ENCODE data around the gene LEMD3.

LEMD3 gene

DNA sequence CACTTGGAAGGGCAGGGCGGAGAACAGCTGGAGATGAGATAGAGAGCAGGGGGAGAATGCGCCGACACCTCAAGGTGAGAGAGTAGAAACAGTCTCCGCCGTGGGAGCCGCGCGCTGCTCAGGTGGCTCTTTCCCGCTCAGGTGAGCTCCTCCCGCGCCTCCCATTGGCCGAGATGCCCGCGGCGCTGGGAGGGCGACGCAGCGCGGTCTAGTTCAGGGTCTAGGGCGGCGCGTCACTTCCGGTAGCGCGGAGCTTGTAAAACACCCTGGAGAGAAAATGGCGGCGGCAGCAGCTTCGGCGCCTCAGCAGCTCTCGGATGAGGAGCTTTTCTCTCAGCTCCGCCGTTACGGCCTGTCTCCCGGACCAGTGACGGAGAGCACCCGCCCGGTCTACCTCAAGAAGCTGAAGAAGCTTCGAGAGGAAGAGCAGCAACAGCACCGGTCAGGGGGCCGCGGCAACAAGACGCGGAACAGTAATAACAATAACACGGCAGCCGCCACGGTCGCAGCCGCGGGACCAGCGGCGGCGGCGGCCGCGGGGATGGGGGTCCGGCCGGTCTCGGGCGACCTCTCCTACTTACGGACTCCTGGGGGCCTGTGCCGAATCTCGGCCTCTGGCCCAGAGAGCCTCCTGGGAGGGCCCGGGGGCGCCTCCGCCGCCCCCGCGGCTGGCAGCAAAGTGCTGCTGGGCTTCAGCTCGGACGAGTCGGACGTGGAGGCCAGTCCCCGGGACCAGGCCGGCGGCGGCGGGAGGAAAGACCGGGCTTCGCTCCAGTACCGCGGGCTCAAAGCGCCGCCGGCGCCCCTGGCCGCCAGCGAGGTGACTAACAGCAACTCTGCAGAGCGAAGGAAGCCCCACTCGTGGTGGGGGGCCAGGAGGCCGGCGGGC, at the start of gene LEMD3:
TSS of gene LEMD3 (plus strand) at position 264 of the 889 bp plus-strand sequence. CDS start at position 278, 14 bp downstream.
- Mint-ChIP-seq H3K4me3 (peak within 1 kb of the TSS; percentile 94), H3K27me3 (no peaks in the 10 kb centered on the region), H3K4me1 (ENCODE audit: low read depth) (peaks cover 23% of the 10 kb centered on the region), H3K27ac (peak within 1 kb of the TSS; percentile 97), H3K36me3 (ENCODE audit: low read depth) (peaks cover 22% of the 10 kb centered on the region), H3K9me3 (no peaks in the 10 kb centered on the region)
- intact Hi-C loops (cut with micrococcal nuclease), result loop anchor here (10.0 kb wide), 1 partner anchor 1145 kb away; no protein-coding TSS in a partner anchor

DNA sequence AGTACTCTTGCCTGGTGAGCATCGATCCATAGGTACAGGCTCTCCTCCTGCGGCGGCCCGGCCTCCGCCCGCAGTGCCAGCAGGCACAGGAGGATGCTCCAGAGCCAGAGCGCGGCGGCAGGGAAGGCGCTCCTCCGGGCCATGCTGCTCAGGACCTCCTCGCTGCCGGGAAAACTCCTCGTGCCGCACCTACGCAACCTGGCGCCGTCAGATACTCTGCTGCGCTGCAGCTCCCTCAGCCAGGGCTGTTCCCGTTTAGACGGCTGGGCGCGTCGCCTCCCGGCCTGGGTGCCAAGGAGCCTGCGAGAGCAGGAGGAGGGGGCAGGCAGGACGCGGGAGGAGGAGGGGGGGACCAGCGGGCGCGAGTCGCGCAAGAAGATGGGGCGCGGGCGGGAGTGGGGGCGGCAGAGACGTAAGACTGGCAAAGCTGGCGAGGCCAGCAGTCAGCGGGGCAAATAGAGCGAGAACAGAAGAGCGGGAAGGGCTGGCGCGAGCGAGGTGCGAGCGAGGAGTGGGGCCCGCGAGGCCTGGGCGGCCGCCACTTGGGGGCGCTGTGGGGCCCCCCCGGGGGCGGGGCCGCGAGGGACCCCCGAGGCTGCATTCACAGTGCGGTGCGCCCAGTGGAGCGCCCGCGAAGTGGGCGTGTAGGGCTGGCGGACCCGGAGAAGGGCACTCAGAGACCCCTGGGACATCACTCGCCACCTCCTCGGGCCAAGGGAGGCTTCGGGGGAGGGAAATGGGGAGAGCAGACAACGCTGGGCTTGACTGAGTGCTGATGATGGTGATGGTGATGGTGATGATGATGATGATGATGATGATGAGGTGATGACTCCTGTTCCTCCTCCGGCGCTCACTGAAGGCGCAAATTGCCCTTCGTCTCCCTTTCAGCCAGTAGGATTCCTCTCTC, 48.1 kb upstream of the LEMD3 start, which contains the start of gene WIF1:
TSS of gene WIF1 (minus strand) at position 257 of the 907 bp plus-strand sequence. CDS start at position 143, 114 bp downstream.
- peaks cover 13% of the 10 kb centered on the region for H3K4me1 Mint-ChIP-seq (ENCODE audit: low read depth)
- no peaks in the 10 kb centered on the region for H3K36me3 Mint-ChIP-seq (ENCODE audit: low read depth)
- H3K4me3 Mint-ChIP-seq, result peak within 1 kb of the TSS; percentile 14
- H3K27ac Mint-ChIP-seq, result no peak within 1 kb of the TSS
- H3K9me3 Mint-ChIP-seq, result no peaks in the 10 kb centered on the region
- H3K27me3 Mint-ChIP-seq, result peaks cover 41% of the 10 kb centered on the region
- intact Hi-C loops (cut with micrococcal nuclease), result loop anchor here (5.0 to 10.0 kb wide), 2 partner anchors 229 to 317 kb away; no protein-coding TSS in a partner anchor

DNA sequence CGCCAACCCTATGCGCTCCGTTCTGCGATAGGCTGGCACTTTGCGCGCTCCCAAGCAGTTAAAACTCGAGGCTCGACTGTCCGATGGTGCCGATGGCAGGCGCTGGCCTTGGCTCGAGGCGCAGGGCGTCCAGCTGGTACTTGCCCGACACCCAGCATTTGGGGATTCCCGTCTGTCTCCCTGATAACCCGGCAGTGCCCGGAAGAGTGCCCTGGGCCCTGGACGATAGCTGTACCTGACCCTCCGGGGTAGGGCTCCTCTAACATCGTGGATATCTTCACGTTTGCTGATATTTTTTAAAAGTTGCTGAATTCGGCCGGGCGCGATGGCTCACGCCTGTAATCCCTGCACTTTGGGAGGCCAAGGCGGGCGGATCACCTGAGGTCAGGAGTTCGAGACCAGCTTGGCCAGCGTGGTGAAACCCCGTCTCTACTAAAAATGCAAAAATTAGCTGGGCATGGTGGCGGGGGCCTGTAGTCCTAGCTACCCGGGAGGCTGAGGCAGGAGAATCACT, 47.4 kb upstream of the LEMD3 start:
- no peak overlapping the region for H3K27ac Mint-ChIP-seq
- H3K36me3 Mint-ChIP-seq (ENCODE audit: low read depth), result no peaks in the 10 kb centered on the region
- intact Hi-C loops (cut with micrococcal nuclease), result loop anchor here (5.0 to 10.0 kb wide), 2 partner anchors 230 to 317 kb away; no protein-coding TSS in a partner anchor
- peaks cover 13% of the 10 kb centered on the region for H3K4me1 Mint-ChIP-seq (ENCODE audit: low read depth)
- H3K4me3 Mint-ChIP-seq, result no peak overlapping the region
- no peaks in the 10 kb centered on the region for H3K9me3 Mint-ChIP-seq
- H3K27me3 Mint-ChIP-seq, result peaks cover 41% of the 10 kb centered on the region

DNA sequence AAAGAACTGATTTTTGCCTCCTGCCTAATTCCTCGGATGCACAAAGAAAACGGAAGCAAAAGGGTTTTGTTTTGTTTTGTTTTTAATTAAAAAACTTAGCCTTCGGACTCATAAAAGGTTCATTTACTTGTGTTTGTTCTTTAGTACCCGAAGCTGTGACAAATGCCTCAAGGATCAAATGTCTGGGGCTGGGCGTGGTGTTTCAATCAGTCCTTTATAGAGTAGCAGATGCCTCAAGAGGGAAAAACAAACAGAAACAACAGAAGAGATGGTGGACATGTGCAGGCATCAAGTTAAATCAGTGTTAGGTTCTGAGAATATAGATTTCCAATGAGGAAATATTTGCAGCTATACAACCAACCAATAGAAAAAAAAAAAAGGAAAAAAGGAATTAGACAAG, 46.7 kb upstream of the LEMD3 start:
- Mint-ChIP-seq H3K36me3 (ENCODE audit: low read depth) (no peaks in the 10 kb centered on the region), H3K27ac (no peak overlapping the region), H3K4me1 (ENCODE audit: low read depth) (peaks cover 13% of the 10 kb centered on the region), H3K27me3 (peaks cover 39% of the 10 kb centered on the region), H3K4me3 (no peak overlapping the region), H3K9me3 (no peaks in the 10 kb centered on the region)
- intact Hi-C loops (cut with micrococcal nuclease), result loop anchor here (5.0 to 10.0 kb wide), 2 partner anchors 230 to 318 kb away; no protein-coding TSS in a partner anchor

GRCh38 chr12:65123435-65124063, 45.8 kb upstream of the LEMD3 start:
- H3K4me1 Mint-ChIP-seq (ENCODE audit: low read depth), result peaks cover 13% of the 10 kb centered on the region
- peaks cover 37% of the 10 kb centered on the region for H3K27me3 Mint-ChIP-seq
- H3K27ac Mint-ChIP-seq, result no peak overlapping the region
- no peaks in the 10 kb centered on the region for H3K9me3 Mint-ChIP-seq
- H3K36me3 Mint-ChIP-seq (ENCODE audit: low read depth), result no peaks in the 10 kb centered on the region
- intact Hi-C loops (cut with micrococcal nuclease), result loop anchor here (5.0 to 10.0 kb wide), 2 partner anchors 231 to 319 kb away; no protein-coding TSS in a partner anchor
- no peak overlapping the region for H3K4me3 Mint-ChIP-seq

DNA sequence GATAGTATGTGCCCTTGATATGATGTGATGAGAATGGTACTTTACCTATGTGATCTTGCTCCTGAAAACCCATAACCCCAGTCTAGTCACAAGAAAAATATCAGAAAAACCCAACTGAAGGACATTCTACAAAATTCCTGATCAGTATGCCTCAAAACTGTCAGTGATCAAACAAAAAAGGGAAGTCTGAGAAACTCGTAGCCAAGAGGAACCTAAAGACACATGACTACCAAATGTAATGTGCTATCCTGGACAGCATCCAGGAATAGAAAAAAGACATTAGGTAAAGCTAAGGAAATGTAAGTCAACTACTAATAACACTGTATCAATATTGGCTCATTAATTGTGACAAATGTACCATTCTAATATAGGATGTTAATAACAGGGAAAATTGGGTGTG, 44.1 kb upstream of the LEMD3 start:
- no peak overlapping the region for H3K4me3 Mint-ChIP-seq
- intact Hi-C loops (cut with micrococcal nuclease), result loop anchor here (10.0 kb wide), 1 partner anchor 320 kb away; no protein-coding TSS in a partner anchor
- H3K4me1 Mint-ChIP-seq (ENCODE audit: low read depth), result peaks cover 13% of the 10 kb centered on the region

DNA sequence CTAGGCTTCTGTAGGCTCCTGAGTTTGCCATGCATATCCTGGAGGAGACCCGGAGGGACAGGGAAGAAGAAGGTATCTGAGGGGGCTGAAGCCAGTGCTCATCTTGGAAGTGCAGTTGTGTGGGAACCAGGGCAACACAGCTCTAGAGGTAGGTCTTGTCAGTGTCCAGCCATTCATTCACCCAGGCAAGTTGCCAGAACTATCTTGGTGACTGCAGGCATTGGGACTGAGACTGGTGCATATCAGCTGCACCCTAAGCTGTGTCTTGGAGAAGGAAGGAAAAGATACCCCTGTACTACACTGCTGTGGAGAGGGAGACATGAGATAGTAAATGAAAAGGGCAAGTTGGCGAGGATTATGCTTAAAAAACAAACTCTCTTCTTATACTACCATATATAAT, 43.4 kb upstream of the LEMD3 start:
- no peak overlapping the region for H3K4me3 Mint-ChIP-seq
- peaks cover 20% of the 10 kb centered on the region for H3K27me3 Mint-ChIP-seq
- H3K36me3 Mint-ChIP-seq (ENCODE audit: low read depth), result no peaks in the 10 kb centered on the region
- H3K4me1 Mint-ChIP-seq (ENCODE audit: low read depth), result peaks cover 9% of the 10 kb centered on the region
- intact Hi-C loops (cut with micrococcal nuclease), result loop anchor here (10.0 kb wide), 1 partner anchor 321 kb away; no protein-coding TSS in a partner anchor
- no peak overlapping the region for H3K27ac Mint-ChIP-seq
- no peaks in the 10 kb centered on the region for H3K9me3 Mint-ChIP-seq

More for the DNA sequence above, 44.1 kb upstream of the LEMD3 start:
- Mint-ChIP-seq H3K36me3 (ENCODE audit: low read depth) (no peaks in the 10 kb centered on the region), H3K27me3 (peaks cover 26% of the 10 kb centered on the region), H3K9me3 (no peaks in the 10 kb centered on the region), H3K27ac (no peak overlapping the region)

GRCh38 chr12:65126482-65126881, 42.9 kb upstream of the LEMD3 start:
- Mint-ChIP-seq H3K27ac (no peak overlapping the region), H3K4me1 (ENCODE audit: low read depth) (peaks cover 5% of the 10 kb centered on the region), H3K36me3 (ENCODE audit: low read depth) (no peaks in the 10 kb centered on the region), H3K4me3 (no peak overlapping the region), H3K9me3 (no peaks in the 10 kb centered on the region), H3K27me3 (peaks cover 17% of the 10 kb centered on the region)
- intact Hi-C loops (cut with micrococcal nuclease), result loop anchor here (10.0 kb wide), 1 partner anchor 322 kb away; no protein-coding TSS in a partner anchor

- H3K36me3 Mint-ChIP-seq (ENCODE audit: low read depth), result no peaks in the 10 kb centered on the region
- intact Hi-C loops (cut with micrococcal nuclease), result no loop called here
- no peak overlapping the region for H3K4me3 Mint-ChIP-seq
- H3K4me1 Mint-ChIP-seq (ENCODE audit: low read depth), result no peaks in the 10 kb centered on the region
- no peak overlapping the region for H3K27ac Mint-ChIP-seq
- peaks cover 6% of the 10 kb centered on the region for H3K27me3 Mint-ChIP-seq
- peaks cover 23% of the 10 kb centered on the region for H3K9me3 Mint-ChIP-seq
These were observed 35.5 kb upstream of the LEMD3 start for GRCh38 chr12:65133879-65134278.

GRCh38 chr12:65139389-65139788, 30.0 kb upstream of the LEMD3 start:
- Mint-ChIP-seq H3K9me3 (peaks cover 10% of the 10 kb centered on the region), H3K4me1 (ENCODE audit: low read depth) (peaks cover 10% of the 10 kb centered on the region), H3K36me3 (ENCODE audit: low read depth) (no peaks in the 10 kb centered on the region), H3K4me3 (no peak overlapping the region), H3K27ac (no peak overlapping the region), H3K27me3 (peaks cover 4% of the 10 kb centered on the region)
- intact Hi-C loops (cut with micrococcal nuclease), result no loop called here

GRCh38 chr12:65140738-65141137, 28.6 kb upstream of the LEMD3 start:
- Mint-ChIP-seq H3K27me3 (peaks cover 4% of the 10 kb centered on the region), H3K36me3 (ENCODE audit: low read depth) (no peaks in the 10 kb centered on the region), H3K4me1 (ENCODE audit: low read depth) (peaks cover 10% of the 10 kb centered on the region), H3K27ac (no peak overlapping the region), H3K9me3 (peaks cover 10% of the 10 kb centered on the region), H3K4me3 (no peak overlapping the region)
- intact Hi-C loops (cut with micrococcal nuclease), result no loop called here

DNA sequence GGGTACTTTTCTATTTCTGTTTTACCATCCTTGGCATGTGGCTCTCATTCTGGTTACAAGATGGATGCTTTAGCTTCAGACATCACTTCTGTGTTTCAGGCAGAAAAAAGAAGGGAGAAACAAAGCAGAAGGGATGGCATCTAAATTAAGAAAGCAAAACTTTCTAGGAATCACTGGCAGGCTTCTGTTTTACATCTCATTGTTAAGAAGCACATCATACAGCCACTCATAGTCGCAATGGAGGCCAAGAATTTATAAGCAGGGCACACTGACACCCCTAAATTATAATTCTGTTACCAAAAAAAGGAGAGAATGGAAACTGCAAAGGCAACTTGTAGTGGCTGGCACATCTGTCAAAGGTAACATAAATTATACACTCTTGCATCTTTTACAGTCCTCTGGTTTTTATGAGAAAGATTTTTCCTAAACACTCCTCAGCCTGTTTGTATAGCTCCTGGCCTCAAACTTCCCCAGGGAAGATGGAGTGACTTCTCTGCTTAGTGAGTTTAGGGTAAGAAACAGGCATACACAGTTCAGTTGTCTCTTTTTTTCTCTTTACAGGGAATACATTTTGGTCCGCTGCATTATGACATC, 22.0 kb upstream of the LEMD3 start:
- H3K9me3 Mint-ChIP-seq, result no peaks in the 10 kb centered on the region
- H3K4me3 Mint-ChIP-seq, result no peak overlapping the region
- no peak overlapping the region for H3K27ac Mint-ChIP-seq
- H3K36me3 Mint-ChIP-seq (ENCODE audit: low read depth), result no peaks in the 10 kb centered on the region
- intact Hi-C loops (cut with micrococcal nuclease), result no loop called here
- H3K4me1 Mint-ChIP-seq (ENCODE audit: low read depth), result no peaks in the 10 kb centered on the region
- no peaks in the 10 kb centered on the region for H3K27me3 Mint-ChIP-seq

- Mint-ChIP-seq H3K36me3 (ENCODE audit: low read depth) (no peaks in the 10 kb centered on the region), H3K9me3 (no peaks in the 10 kb centered on the region), H3K27ac (no peak overlapping the region), H3K27me3 (no peaks in the 10 kb centered on the region), H3K4me1 (ENCODE audit: low read depth) (peaks cover 5% of the 10 kb centered on the region), H3K4me3 (no peak overlapping the region)
- intact Hi-C loops (cut with micrococcal nuclease), result no loop called here
These were observed 17.4 kb upstream of the LEMD3 start for GRCh38 chr12:65152012-65152411.

All from dendritic cell treated with granulocyte-macrophage colony-stimulating factor and Interleukin-4, amounts not matched to agents 40 ng/mL and 50 ng/mL, for 4 days (primary cell).